Left ventricle myocardium inferior (tissue), 1 donor: ENCODE measurements around the gene FEZF1. TPM values are rescaled to one million over a fixed set of nuclear protein-coding genes. Genes with fewer than 3 reads are reported as not detected.

ENCODE experiments used
- DNase-seq: peaks from one replicate; pipeline ENCODE4 v3.0.0-alpha.2; 2020
- H3K27ac ChIP-seq: fragments of 200-600 bp; replicated peaks from 2 replicates; pipeline ENCODE4 v1.8.0; 2021
- H3K27me3 ChIP-seq: fragments of 200-600 bp; 2 replicates; pipeline ENCODE4 v1.8.0; 2021; ENCODE audit warnings: low read depth
- H3K36me3 ChIP-seq: fragments of 200-600 bp; 2 replicates; pipeline ENCODE4 v1.8.0; 2021
- H3K4me1 ChIP-seq: fragments of 200-600 bp; 2 replicates; pipeline ENCODE4 v1.8.0; 2021
- H3K4me3 ChIP-seq: fragments of 200-600 bp; 2 replicates; pipeline ENCODE4 v1.8.0; 2021; ENCODE audit warnings: mild to moderate bottlenecking, moderate library complexity
- H3K9me3 ChIP-seq: fragments of 200-600 bp; replicated peaks from 2 replicates; pipeline ENCODE4 v1.8.0; 2021
- CTCF ChIP-seq: fragments of 200-600 bp; IDR thresholded peaks from 2 replicates; pipeline ENCODE4 v1.8.0; 2021; ENCODE audit warnings: antibody characterized with exemption, mild to moderate bottlenecking, borderline replicate concordance
- intact Hi-C: fragments of 100-400 bp; cut with micrococcal nuclease; formaldehyde crosslinking; loops from one replicate; pipeline ENCODE4 v1.11.0; 2022
- total RNA-seq: library from RNA; stranded (reverse); fragmentation: NEBNext Ultra II Directional; extraction: Animal tissue kit (Norgen Biotek cat#: 25700); gene quantifications from one replicate; pipeline ENCODE4 v1.2.1, GENCODE V29; 2021
- donor health status: DM: no; HTN: yes; CAD: no; lungs with severe emphysema.

The FEZF1 gene
- total RNA-seq, 1 donor from 2014 or later, result not detected

- Histone ChIP-seq H3K36me3 (peaks cover 10% of the 10 kb centered on the region), H3K9me3 (no peaks in the 10 kb centered on the region), H3K4me3 (no peak overlapping the region), H3K4me1 (no peaks in the 10 kb centered on the region), H3K27ac (no peak overlapping the region), H3K27me3 (no peaks in the 10 kb centered on the region)
- DNase-seq, result no peak
- TF ChIP-seq CTCF, result no peak
- intact Hi-C loops, result no loop called here
These were observed 35.9 kb upstream of the FEZF1 start for GRCh38 chr7:122340427-122340826.

GRCh38 chr7:122339145-122339904, 34.8 kb upstream of the FEZF1 start:
- intact Hi-C loops, result no loop called here
- Histone ChIP-seq H3K27me3 (no peaks in the 10 kb centered on the region), H3K4me3 (no peak overlapping the region), H3K36me3 (no peaks in the 10 kb centered on the region), H3K4me1 (no peaks in the 10 kb centered on the region), H3K27ac (no peak overlapping the region), H3K9me3 (no peaks in the 10 kb centered on the region)
- TF ChIP-seq CTCF, result no peak
- no peak for DNase-seq

GRCh38 chr7:122337011-122337410, 32.5 kb upstream of the FEZF1 start:
- Histone ChIP-seq H3K36me3 (no peaks in the 10 kb centered on the region), H3K9me3 (no peaks in the 10 kb centered on the region), H3K4me1 (no peaks in the 10 kb centered on the region), H3K27ac (no peak overlapping the region), H3K4me3 (no peak overlapping the region), H3K27me3 (no peaks in the 10 kb centered on the region)
- intact Hi-C loops, result no loop called here
- no peak for DNase-seq
- no peak for TF ChIP-seq CTCF

GRCh38 chr7:122329145-122329802, 24.7 kb upstream of the FEZF1 start:
- no peaks in the 10 kb centered on the region for H3K4me1 ChIP-seq
- no peak overlapping the region for H3K4me3 ChIP-seq
- no peaks in the 10 kb centered on the region for H3K36me3 ChIP-seq
- intact Hi-C loops, result no loop called here
- DNase-seq, result no peak
- no peak overlapping the region for H3K27ac ChIP-seq
- TF ChIP-seq CTCF, result no peak
- no peaks in the 10 kb centered on the region for H3K27me3 ChIP-seq
- no peaks in the 10 kb centered on the region for H3K9me3 ChIP-seq

GRCh38 chr7:122327969-122328368, 23.4 kb upstream of the FEZF1 start:
- intact Hi-C loops, result no loop called here
- no peak for TF ChIP-seq CTCF
- Histone ChIP-seq H3K27me3 (no peaks in the 10 kb centered on the region), H3K4me1 (no peaks in the 10 kb centered on the region), H3K9me3 (no peaks in the 10 kb centered on the region), H3K36me3 (no peaks in the 10 kb centered on the region), H3K27ac (no peak overlapping the region), H3K4me3 (no peak overlapping the region)
- no peak for DNase-seq
